Measurements from ENCODE around the gene DSCAM. TPM values are rescaled to one million over a fixed set of nuclear protein-coding genes. Genes with fewer than 3 reads are reported as not detected.
A peak's percentile ranks its signal among the peaks of the same experiment; 100 is the strongest.

The DSCAM gene
- total RNA-seq, 1 donor from 2014 or later, result 2.7 TPM

DNA sequence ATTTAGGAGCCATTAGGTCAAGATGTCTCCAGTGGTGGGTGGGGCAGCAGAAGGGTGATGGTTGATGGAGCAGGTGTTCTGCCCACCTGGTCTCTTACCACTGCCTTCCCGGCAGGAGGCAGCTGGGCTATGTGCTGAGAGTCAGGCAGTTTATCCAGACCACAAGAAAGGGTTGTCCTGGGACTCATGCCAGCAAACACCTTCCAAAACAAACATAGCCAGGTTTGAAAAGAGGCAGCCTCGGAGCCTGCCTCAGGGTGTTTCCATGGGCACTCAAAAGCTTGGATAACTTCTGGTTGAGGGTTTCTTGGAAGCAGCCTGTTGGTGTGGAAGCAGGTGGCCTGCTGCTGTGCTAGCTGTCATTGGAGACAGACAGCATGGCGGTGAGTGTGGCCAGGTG lies 792.6 kb downstream of the DSCAM start:
- H3K9me3 Mint-ChIP-seq (ENCODE audit: low read depth), result no peaks in the 10 kb centered on the region
- no peak for DNase-seq (ENCODE audit: low spot score, unreplicated experiment)
- no peak overlapping the region for H3K4me3 Mint-ChIP-seq (ENCODE audit: low read depth)
- TF ChIP-seq, protein P1, sequence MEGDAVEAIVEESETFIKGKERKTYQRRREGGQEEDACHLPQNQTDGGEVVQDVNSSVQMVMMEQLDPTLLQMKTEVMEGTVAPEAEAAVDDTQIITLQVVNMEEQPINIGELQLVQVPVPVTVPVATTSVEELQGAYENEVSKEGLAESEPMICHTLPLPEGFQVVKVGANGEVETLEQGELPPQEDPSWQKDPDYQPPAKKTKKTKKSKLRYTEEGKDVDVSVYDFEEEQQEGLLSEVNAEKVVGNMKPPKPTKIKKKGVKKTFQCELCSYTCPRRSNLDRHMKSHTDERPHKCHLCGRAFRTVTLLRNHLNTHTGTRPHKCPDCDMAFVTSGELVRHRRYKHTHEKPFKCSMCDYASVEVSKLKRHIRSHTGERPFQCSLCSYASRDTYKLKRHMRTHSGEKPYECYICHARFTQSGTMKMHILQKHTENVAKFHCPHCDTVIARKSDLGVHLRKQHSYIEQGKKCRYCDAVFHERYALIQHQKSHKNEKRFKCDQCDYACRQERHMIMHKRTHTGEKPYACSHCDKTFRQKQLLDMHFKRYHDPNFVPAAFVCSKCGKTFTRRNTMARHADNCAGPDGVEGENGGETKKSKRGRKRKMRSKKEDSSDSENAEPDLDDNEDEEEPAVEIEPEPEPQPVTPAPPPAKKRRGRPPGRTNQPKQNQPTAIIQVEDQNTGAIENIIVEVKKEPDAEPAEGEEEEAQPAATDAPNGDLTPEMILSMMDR (IDR thresholded peaks at IDR 0.05; ENCODE audit: unreplicated experiment), result no peak
- H3K27me3 Mint-ChIP-seq, result no peaks in the 10 kb centered on the region
- peaks cover 2% of the 10 kb centered on the region for H3K4me1 Mint-ChIP-seq (ENCODE audit: low read depth)
- peaks cover 6% of the 10 kb centered on the region for H3K36me3 Mint-ChIP-seq (ENCODE audit: insufficient read depth)
- peak overlapping the region; percentile 4 for H3K27ac Mint-ChIP-seq

DNA sequence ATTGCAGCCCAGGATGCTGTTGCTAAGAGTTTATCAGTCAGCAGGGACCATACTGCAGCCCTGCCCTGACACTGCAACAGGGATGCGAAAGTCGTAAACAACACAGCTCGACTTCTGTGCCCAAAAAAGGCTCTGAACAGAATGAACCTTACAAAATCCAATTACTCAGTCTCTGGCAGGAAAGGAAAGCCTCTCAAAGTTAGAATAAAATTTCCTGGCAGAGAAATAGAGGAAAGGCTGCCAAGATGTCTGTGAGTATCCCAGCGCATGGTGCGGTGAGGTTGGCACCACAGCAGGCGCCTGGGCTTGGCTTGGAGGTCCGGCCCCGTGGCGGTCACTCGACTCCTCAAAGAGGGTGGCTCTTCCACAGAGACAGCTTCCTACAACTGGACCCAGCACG lies 794.0 kb downstream of the DSCAM start:
- Mint-ChIP-seq H3K27ac (no peak overlapping the region), H3K27me3 (no peaks in the 10 kb centered on the region), H3K4me3 (ENCODE audit: low read depth) (no peak overlapping the region), H3K9me3 (ENCODE audit: low read depth) (no peaks in the 10 kb centered on the region), H3K36me3 (ENCODE audit: insufficient read depth) (peaks cover 6% of the 10 kb centered on the region), H3K4me1 (ENCODE audit: low read depth) (peaks cover 2% of the 10 kb centered on the region)
- DNase-seq (ENCODE audit: low spot score, unreplicated experiment), result no peak
- TF ChIP-seq, protein P1 (IDR thresholded peaks at IDR 0.05; ENCODE audit: unreplicated experiment), result no peak

- Mint-ChIP-seq H3K36me3 (ENCODE audit: insufficient read depth) (peaks cover 6% of the 10 kb centered on the region), H3K27me3 (no peaks in the 10 kb centered on the region), H3K4me1 (ENCODE audit: low read depth) (peaks cover 2% of the 10 kb centered on the region), H3K27ac (no peak overlapping the region), H3K4me3 (ENCODE audit: low read depth) (no peak overlapping the region), H3K9me3 (ENCODE audit: low read depth) (no peaks in the 10 kb centered on the region)
- DNase-seq (ENCODE audit: low spot score, unreplicated experiment), result no peak
- TF ChIP-seq, protein P1 (IDR thresholded peaks at IDR 0.05; ENCODE audit: unreplicated experiment), result no peak
Measured at GRCh38 chr21:40052276-40052675, 794.7 kb downstream of the DSCAM start.

DNA sequence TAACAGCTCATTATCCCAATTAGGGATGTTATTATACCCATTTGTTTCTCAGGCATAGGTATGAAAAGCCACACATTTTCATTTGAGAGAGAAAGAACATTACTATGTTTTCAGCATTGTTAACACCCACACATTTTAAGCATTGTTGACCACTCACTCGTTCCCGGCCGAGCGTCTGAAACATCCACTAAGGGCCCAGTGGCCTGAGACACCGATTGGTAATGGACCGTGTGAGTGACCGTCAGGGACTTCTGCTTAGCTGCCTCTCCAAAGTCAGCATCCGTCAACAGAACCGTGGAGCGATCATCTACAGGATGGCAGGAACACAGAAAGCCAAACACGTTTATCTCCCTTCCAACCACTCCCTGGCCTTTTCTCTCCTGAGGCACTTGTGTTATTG lies 795.2 kb downstream of the DSCAM start:
- Mint-ChIP-seq H3K9me3 (ENCODE audit: low read depth) (no peaks in the 10 kb centered on the region), H3K27ac (no peak overlapping the region)

DNA sequence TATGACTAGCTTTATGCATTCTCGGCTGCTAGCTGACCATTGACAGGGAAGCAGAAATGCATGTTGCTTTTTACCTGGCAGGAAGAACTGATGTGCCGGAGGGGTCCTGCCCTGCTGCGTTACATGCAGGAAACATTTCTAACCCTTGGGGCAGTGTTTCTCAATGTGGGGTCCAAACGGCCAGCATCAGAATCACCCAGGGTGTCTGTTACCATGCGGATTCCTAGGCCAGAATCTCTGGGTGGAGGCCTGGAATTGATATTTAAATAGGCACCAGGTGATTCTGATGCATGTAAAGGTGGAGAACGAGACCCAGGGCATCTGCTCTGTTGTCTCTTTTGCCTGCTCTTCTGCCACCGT lies 797.0 kb downstream of the DSCAM start:
- Mint-ChIP-seq H3K4me1 (ENCODE audit: low read depth) (peaks cover 2% of the 10 kb centered on the region), H3K36me3 (ENCODE audit: insufficient read depth) (peaks cover 4% of the 10 kb centered on the region), H3K4me3 (ENCODE audit: low read depth) (no peak overlapping the region), H3K9me3 (ENCODE audit: low read depth) (no peaks in the 10 kb centered on the region), H3K27ac (no peak overlapping the region), H3K27me3 (no peaks in the 10 kb centered on the region)
- TF ChIP-seq, protein P1 (IDR thresholded peaks at IDR 0.05; ENCODE audit: unreplicated experiment), result no peak
- no peak for DNase-seq (ENCODE audit: low spot score, unreplicated experiment)

More for the DNA sequence above, 795.2 kb downstream of the DSCAM start:
- DNase-seq (ENCODE audit: low spot score, unreplicated experiment), result no peak
- Mint-ChIP-seq H3K36me3 (ENCODE audit: insufficient read depth) (peaks cover 6% of the 10 kb centered on the region), H3K4me3 (ENCODE audit: low read depth) (no peak overlapping the region), H3K27me3 (no peaks in the 10 kb centered on the region), H3K4me1 (ENCODE audit: low read depth) (peaks cover 2% of the 10 kb centered on the region)
- TF ChIP-seq, protein P1 (IDR thresholded peaks at IDR 0.05; ENCODE audit: unreplicated experiment), result no peak
